ENCODE results near the gene SNORC.
A peak's percentile ranks its signal among the peaks of the same experiment; 100 is the strongest.
"Not testable (repeated sequence)": the region's sequence is repeated elsewhere in the genome, so short reads cannot be mapped to it uniquely, and the experiment has no call there.

The SNORC gene

DNA sequence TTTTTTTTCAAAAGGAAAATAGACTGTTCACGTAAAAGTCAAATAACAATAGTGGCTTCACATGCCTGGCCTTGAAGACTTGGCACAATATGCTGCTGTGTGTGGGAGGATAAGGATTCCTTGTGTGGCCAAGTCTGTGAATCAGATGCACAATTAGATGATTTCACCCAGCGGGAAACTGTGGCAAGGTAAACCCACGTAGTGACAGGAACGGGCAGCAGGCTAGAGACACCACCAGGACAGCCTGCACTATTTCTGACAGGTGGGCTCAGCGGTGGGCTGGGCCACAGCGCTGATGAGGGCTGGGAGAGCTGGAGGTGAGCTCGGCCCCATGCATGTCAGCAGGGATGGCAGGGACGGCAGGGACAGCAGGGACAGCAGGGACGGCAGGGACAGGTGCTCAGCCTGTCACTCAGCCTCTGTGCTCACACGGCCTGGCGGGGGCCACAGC is 21.6 kb downstream of the SNORC start:
- Histone ChIP-seq H3K4me3 (no peak overlapping the region), H3K27ac (peak overlapping the region in 4 of 21 experiments; percentile 15 to 45 (median 34))

DNA sequence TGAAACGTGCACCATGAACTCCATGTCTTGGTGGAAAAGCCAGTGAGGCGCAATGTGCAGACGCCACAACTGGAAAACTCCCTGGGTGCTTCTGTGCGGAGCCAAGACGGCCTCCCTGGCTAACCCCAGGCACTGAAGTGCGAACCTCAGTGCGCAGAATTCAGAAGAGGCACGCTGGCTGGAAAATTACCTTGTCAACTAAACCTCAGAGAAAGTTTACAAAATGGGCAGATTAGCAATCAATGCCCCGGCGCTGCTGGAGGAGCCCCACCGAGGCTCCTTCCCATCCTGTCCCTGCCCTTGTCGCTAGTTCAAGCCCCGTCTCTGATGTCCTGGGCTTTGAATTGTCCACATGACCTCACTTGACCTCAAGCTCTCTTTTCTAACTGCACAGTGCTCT is 22.2 kb downstream of the SNORC start:
- Histone ChIP-seq H3K4me3 (no peak overlapping the region), H3K27ac (no peak overlapping the region)

GRCh38 chr2:232892843-232893242 is 22.8 kb downstream of the SNORC start:
- H3K27ac ChIP-seq, result no peak overlapping the region
- no peak overlapping the region for H3K4me3 ChIP-seq

DNA sequence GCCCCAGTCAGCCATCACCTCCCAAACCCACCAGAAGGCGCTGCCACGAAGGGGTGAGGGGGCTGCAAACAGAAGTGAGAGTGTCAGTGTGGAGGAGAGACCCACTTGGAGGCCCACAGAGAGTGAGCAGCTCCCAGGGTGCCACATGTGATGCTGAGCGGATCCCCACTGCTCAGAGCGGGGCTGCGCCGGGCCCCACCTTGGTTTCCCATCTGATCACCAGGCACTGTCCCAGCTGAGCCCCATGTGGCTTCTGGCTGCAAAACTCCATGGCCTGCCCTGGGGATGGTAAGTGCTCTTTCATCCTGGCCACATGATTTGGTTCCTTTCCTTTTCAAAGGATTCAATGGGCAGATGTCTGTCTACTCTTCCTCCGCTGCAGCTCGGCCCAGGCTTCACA is 23.8 kb downstream of the SNORC start:
- Histone ChIP-seq H3K4me3 (no peak overlapping the region), H3K27ac (no peak overlapping the region)

GRCh38 chr2:232894251-232894650 is 24.2 kb downstream of the SNORC start:
- no peak overlapping the region for H3K4me3 ChIP-seq
- no peak overlapping the region for H3K27ac ChIP-seq

GRCh38 chr2:232894746-232895145 is 24.7 kb downstream of the SNORC start:
- Histone ChIP-seq H3K27ac (no peak overlapping the region), H3K4me3 (no peak overlapping the region)

GRCh38 chr2:232896111-232896510 is 26.0 kb downstream of the SNORC start:
- Histone ChIP-seq H3K27ac (no peak overlapping the region), H3K4me3 (no peak overlapping the region)

GRCh38 chr2:232896720-232897597 is 26.9 kb downstream of the SNORC start:
- Histone ChIP-seq H3K27ac (no peak overlapping the region), H3K4me3 (no peak overlapping the region)

DNA sequence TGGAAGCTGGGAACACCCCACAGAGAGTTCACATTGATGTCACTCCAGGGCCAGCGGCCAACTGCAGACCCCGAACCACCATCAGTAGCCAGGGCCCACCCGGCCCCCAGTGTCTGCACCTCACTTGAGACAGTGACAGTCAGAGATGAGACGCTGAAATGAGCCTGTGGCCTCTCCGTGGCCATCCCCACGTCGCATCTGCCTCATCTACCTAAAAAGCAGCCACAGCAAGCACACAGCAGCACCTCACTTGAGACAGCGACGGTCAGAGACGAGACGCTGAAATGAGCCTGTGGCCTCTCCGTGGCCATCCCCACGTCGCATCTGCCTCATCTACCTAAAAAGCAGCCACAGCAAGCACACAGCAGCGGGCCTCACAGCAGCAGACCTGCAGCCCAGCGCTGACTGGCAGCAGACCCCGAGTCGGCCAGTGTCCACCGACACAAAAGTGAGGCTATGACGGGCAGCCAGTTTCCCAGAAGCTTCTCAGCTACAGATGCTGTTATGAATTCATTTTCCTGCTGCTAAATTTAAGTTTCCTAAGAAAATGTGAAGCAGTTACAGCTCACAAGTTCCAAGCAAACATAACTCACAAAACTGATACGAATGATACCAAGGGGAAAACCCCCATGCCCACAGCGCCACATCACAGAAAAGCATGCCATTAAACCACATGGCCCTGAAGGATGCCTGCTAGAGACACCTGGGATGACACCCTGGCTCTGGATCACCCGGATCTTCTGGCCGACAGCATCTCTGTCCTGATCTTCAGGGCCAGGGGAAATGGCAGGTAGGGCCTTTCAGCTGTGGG is 27.7 kb downstream of the SNORC start:
- Histone ChIP-seq H3K27ac (no peak overlapping the region), H3K4me3 (no peak overlapping the region)

- H3K27ac ChIP-seq, result no peak overlapping the region
Observed at GRCh38 chr2:232898592-232899543, 28.8 kb downstream of the SNORC start.

DNA sequence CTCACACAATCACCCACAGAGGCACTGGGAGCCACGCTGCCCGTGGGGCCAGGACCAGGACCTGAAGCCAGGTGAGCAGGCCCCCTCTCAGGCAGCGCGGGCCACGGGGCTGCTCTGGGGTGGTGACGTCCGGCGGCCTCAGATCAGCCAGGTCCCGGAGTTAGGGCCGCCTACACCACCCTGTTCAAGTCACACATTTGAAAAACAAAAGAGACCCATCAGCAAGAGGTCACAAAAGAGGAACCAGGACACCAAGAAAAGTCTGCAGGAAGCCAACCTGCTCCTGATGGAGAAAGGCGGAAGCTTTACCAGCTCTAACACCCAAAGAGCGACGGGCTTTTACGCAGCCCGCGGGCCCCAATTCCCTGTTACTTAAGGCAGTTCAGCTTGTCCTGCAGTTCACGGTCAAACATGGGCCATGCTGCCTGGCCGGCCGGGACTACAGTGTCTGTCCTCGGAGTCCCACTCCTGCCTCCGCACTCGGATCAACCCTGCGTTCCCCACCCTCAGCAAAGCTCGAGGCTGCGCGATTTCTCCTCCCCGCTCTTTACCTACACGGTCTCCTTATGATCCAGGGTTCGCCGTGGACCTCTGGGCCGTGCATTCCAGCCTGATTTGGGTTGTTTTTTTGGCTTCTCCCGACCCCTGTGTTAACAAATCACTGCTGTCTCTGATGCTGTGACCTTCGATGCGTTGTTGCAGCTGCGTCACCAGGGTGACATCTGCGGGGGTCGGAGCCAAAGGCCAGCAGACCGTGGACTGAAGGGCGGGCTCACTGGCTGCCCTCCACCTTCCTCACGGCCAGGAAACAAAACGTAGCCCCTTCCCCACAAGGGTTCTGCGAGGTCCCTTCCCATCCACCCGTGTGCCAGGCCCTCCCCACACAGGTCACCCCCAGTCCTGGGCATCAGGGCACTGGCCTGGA is 31.0 kb downstream of the SNORC start:
- Histone ChIP-seq H3K4me3 (no peak overlapping the region), H3K27ac (peak overlapping the region in 1 of 21 experiments; percentile 15)

More at GRCh38 chr2:232898592-232899543, 28.8 kb downstream of the SNORC start:
- H3K4me3 ChIP-seq, result no peak overlapping the region

GRCh38 chr2:232901736-232902578 is 31.9 kb downstream of the SNORC start:
- Histone ChIP-seq H3K27ac (peak overlapping the region in 1 of 21 experiments; percentile 15), H3K4me3 (no peak overlapping the region)

DNA sequence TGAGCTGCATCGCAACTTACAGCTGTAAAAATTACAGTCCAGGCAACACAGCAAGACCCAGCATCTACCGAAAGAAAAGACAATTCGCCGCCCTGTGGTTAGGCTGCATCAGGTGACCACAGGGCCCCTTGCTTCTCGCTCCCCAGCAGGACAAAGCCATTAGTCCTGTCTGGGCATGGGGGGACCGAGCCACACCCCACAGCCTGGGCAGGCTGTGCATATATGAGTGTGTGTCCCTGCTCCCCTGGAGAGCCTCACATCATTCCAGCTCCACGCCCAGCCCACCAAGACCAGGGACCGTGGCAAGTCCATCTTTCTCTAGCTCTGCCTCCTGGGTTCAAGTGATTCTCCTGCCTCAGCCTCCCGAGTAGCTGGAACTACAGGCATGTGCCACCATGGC is 33.9 kb downstream of the SNORC start:
- H3K27ac ChIP-seq, result no peak overlapping the region
- H3K4me3 ChIP-seq, result no peak overlapping the region

GRCh38 chr2:232906867-232907717 is 37.0 kb downstream of the SNORC start:
- not testable (repeated sequence) for H3K4me3 ChIP-seq, H3K27ac ChIP-seq

GRCh38 chr2:232907718-232908085 is 37.6 kb downstream of the SNORC start:
- H3K27ac ChIP-seq, result not testable (repeated sequence)

GRCh38 chr2:232908695-232909094 is 38.6 kb downstream of the SNORC start:
- H3K4me3 ChIP-seq, result no peak overlapping the region
- H3K27ac ChIP-seq, result no peak overlapping the region

More at GRCh38 chr2:232907718-232908085, 37.6 kb downstream of the SNORC start:
- H3K4me3 ChIP-seq, result not testable (repeated sequence)

GRCh38 chr2:232910376-232910775 is 40.3 kb downstream of the SNORC start:
- Histone ChIP-seq H3K4me3 (no peak overlapping the region), H3K27ac (no peak overlapping the region)
